GM18907 (cell line): ENCODE data around the gene MCTP1.
"Not testable (repeated sequence)": the region's sequence is repeated elsewhere in the genome, so short reads cannot be mapped to it uniquely, and the experiment has no call there.

Experiments used
- ATAC-seq: cut with Tn5 transposase; IDR thresholded peaks from one replicate; pipeline ENCODE4 v1.9.1; 2021; ENCODE audit warnings: mild to moderate bottlenecking, moderate library complexity; ENCODE audit not compliant: unreplicated experiment

Gene MCTP1

GRCh38 chr5:95256446-95256845, 28.4 kb downstream of the MCTP1 start:
- ATAC-seq = no peak

GRCh38 chr5:95252801-95253200, 32.1 kb downstream of the MCTP1 start:
- ATAC-seq = no peak

- no peak for ATAC-seq
These were observed 33.7 kb downstream of the MCTP1 start for GRCh38 chr5:95251185-95251584.

- no peak for ATAC-seq
These were observed 40.4 kb downstream of the MCTP1 start for GRCh38 chr5:95244479-95244878.

DNA sequence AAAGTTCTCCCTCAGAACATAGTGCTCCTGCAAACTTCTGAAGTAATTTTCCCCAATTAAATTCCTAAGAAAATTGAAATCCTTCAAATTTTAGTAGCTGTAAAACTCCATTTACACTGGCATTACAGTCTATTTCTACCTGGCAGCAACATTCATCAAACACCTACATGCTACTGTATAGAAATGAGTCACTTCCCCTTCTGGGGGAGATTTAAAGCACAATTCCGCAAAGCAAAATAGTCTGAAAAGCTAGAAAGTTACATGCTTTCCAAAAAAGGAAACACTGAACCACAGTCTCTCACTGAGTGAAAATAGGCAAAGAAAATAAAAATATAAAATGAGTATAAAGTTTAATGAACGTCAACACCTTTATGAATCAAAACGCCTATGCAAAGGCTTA, 43.3 kb downstream of the MCTP1 start:
- peak; percentile 96 for ATAC-seq

DNA sequence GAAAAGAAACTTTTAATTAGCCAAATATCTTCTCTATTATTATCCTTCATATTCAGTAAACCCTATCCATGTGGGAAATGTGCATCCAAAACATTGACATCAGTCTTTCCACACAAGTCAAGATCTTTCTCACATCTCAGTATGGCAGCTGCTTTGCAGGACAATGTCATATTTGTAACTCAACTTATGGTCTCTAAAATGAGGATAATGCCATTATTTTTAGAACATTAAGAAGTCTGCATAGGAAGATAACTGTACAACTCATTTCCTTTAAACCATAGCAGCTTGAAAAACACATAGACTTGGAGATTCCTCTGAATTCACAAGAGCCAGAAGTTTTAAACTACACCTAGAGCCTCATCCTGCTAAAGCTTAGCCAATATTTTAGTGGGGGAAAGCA, 43.7 kb downstream of the MCTP1 start:
- no peak for ATAC-seq

- ATAC-seq = peak; percentile 54
These were observed 46.2 kb downstream of the MCTP1 start for GRCh38 chr5:95238560-95239325.

- no peak for ATAC-seq
These were observed 47.6 kb downstream of the MCTP1 start for GRCh38 chr5:95237324-95237723.

DNA sequence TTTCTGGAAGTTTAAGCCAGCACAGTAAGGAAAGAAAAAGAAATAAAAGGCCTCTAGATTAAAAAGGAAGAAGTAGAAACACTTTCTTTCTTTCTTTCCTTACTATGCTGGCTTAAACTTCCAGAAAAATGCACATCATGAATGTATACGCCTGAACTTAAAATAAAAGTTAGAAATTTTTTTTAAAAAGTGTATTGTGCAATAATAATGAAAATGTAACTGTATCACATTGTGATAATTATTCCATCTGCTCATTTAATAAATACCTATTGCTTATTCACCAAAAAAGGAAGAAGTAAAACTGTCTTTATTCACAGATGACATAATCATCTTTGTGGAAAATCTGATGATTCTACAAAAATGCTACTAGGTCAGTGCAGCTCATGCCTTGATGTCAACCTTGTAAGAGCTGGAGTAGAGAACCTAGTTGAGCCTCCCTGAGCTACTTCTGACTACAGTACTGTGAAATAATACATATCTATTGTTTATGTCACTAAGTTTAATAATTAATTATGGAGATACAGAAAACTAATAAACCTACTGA, 49.4 kb downstream of the MCTP1 start:
- ATAC-seq = no peak

DNA sequence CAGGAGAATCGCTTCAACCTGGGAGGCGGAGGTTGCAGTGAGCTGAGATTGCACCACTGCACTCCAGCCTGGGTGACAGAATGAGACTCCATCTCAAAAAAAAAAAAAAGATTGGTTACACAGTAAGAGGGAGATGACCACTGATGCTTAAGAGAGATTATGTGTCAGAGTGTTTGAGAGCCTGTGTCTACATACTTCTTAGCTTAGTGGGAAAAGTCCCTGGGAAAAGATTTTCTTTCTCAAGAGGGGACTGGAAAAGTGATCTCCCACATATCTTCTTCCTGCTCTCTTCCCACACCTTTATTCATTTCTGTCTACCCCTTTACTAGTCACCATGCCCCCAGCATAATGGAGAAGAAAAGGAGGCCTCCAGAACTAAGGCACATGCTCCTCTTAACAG, 55.2 kb downstream of the MCTP1 start:
- ATAC-seq = no peak

DNA sequence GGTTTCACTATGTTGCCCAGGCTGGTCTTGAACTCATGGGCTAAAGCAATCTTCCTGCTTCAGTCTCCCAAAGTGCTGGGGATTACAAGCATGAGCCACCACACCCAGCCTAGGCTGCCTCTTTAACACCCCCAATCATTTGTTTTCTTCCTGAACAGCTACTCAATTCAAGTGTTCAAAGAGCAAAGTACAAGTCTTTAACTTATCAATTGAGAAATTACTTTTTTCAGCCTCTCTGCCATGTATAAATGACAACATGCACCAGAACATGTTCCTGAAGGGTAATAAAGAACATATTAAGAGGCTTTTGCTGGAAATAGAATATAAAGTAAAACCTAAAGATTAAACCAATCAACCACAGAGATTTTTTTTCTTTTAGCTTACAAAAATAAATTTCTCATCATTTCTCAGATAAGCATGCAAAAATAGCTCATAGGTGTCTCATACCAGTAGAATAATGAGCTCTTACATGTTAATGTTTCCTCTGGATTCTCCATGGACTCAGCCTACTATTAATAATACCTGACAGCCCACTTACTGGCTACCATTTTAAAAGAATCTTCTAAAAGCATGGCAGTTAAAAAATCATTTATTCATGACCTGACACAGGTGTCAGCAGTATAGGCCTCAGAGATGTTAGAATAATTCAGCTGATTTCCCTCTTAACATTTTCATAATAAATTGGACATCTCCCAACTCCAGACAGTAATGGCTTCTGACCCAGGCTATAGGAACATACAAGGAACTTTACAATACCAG, 60.0 kb downstream of the MCTP1 start:
- no peak for ATAC-seq

GRCh38 chr5:95223566-95224258, 61.2 kb downstream of the MCTP1 start:
- ATAC-seq = no peak

GRCh38 chr5:95222836-95223235, 62.1 kb downstream of the MCTP1 start:
- no peak for ATAC-seq

- no peak for ATAC-seq
These were observed 63.7 kb downstream of the MCTP1 start for GRCh38 chr5:95221234-95221633.

GRCh38 chr5:95220381-95220780, 64.5 kb downstream of the MCTP1 start:
- ATAC-seq = no peak

- no peak for ATAC-seq
These were observed 65.5 kb downstream of the MCTP1 start for GRCh38 chr5:95219411-95219810.

- no peak for ATAC-seq
These were observed 67.0 kb downstream of the MCTP1 start for GRCh38 chr5:95217881-95218280.

DNA sequence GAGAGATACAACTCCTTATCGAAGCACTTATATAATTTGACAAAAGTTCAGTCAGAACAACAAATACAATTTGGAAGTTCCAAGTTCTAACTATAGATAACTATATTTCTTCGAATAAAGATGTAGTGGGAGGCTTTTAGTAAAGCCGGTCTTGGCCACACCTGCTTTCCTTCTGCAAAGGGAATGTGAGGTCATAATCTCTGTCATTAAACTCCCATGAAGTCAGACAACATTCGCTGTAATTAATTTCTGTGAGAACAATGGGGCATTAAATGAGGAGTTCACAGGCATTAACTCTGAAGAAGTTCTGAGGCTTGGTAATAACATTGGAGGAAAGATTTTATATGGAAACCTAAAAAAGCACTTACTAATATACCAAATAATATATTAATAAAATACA, 67.5 kb downstream of the MCTP1 start:
- no peak for ATAC-seq

GRCh38 chr5:95216136-95216955, 68.5 kb downstream of the MCTP1 start:
- no peak for ATAC-seq

DNA sequence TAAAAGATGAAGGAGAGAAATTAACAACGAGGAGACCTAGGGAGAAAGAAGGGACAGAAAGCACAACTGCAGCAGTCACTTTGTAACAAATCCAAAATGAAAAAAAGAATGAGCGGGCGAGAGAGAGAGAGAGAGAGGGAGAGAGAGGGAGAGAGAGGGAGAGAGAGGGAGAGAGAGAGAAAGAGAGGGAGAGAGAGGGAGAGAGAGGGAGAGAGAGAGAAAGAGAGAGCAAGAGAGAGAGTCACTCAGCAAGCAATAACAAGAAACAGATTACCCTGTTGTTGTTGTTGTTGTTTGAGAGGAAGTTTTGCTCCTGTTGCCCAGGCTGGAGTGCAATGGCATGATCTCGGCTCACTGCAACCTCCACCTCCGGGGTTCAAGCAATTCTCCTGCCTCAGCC, 77.1 kb downstream of the MCTP1 start:
- not testable (repeated sequence) for ATAC-seq

DNA sequence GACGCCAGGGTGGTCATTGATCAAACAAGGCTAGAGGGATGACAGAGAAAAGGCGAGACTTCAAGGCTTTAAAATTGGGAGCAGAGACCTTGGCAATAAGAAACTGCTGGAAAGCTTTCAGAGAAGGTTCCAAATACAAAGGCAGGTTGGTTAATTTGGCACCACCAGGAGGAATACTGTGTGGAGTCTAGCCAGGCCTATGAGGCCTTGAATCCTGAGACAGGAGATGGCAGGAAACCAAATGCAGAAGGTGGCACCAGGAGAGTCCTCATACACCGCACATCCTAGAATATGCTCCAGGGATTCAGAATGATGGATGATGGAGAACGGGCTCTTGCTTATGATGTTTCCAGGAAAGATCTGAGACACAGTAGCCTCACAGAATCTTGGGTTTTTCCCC, 90.0 kb downstream of the MCTP1 start:
- no peak for ATAC-seq
